ENCODE results near the gene BIRC7. TPM values are rescaled to one million over a fixed set of nuclear protein-coding genes. Genes with fewer than 3 reads are reported as not detected.

Gene BIRC7
- total RNA-seq, 1 donor from 2014 or later = 1.2 TPM

GRCh38 chr20:63192721-63193120 is 43.0 kb upstream of the BIRC7 start:
- TF ChIP-seq CTCF (conservative IDR thresholded peaks at IDR 0.05) = no peak
- Mint-ChIP-seq H3K27me3 (peaks cover 3% of the 10 kb centered on the region), H3K27ac (no peak overlapping the region), H3K36me3 (peaks cover 20% of the 10 kb centered on the region), H3K4me1 (ENCODE audit: unreplicated experiment) (peaks cover 7% of the 10 kb centered on the region), H3K4me3 (no peak overlapping the region), H3K9me3 (no peaks in the 10 kb centered on the region)
- DNase-seq (ENCODE audit: extremely low spot score, unreplicated experiment) = no peak

GRCh38 chr20:63194007-63194796 is 41.5 kb upstream of the BIRC7 start:
- Mint-ChIP-seq H3K27me3 (peaks cover 3% of the 10 kb centered on the region), H3K4me3 (no peak overlapping the region), H3K36me3 (peaks cover 28% of the 10 kb centered on the region), H3K9me3 (no peaks in the 10 kb centered on the region), H3K27ac (no peak overlapping the region), H3K4me1 (ENCODE audit: unreplicated experiment) (peaks cover 19% of the 10 kb centered on the region)
- no peak for TF ChIP-seq CTCF (conservative IDR thresholded peaks at IDR 0.05)
- no peak for DNase-seq (ENCODE audit: extremely low spot score, unreplicated experiment)

- TF ChIP-seq CTCF (conservative IDR thresholded peaks at IDR 0.05) = no peak
Observed at GRCh38 chr20:63194797-63195173, 40.9 kb upstream of the BIRC7 start.

GRCh38 chr20:63196768-63197470 is 38.8 kb upstream of the BIRC7 start:
- peaks cover 19% of the 10 kb centered on the region for H3K4me1 Mint-ChIP-seq (ENCODE audit: unreplicated experiment)

More at GRCh38 chr20:63194797-63195173, 40.9 kb upstream of the BIRC7 start:
- Mint-ChIP-seq H3K27me3 (no peaks in the 10 kb centered on the region), H3K9me3 (no peaks in the 10 kb centered on the region), H3K27ac (no peak overlapping the region), H3K36me3 (peaks cover 28% of the 10 kb centered on the region), H3K4me3 (no peak overlapping the region), H3K4me1 (ENCODE audit: unreplicated experiment) (peaks cover 19% of the 10 kb centered on the region)
- no peak for DNase-seq (ENCODE audit: extremely low spot score, unreplicated experiment)

GRCh38 chr20:63198606-63199005 is 37.1 kb upstream of the BIRC7 start:
- no peaks in the 10 kb centered on the region for H3K27me3 Mint-ChIP-seq
- no peak overlapping the region for H3K4me3 Mint-ChIP-seq
- no peaks in the 10 kb centered on the region for H3K9me3 Mint-ChIP-seq
- H3K27ac Mint-ChIP-seq = no peak overlapping the region
- H3K36me3 Mint-ChIP-seq = peaks cover 34% of the 10 kb centered on the region
- TF ChIP-seq CTCF (conservative IDR thresholded peaks at IDR 0.05) = no peak
- DNase-seq (ENCODE audit: extremely low spot score, unreplicated experiment) = no peak
- peaks cover 19% of the 10 kb centered on the region for H3K4me1 Mint-ChIP-seq (ENCODE audit: unreplicated experiment)

More at GRCh38 chr20:63196768-63197470, 38.8 kb upstream of the BIRC7 start:
- no peaks in the 10 kb centered on the region for H3K9me3 Mint-ChIP-seq
- H3K27me3 Mint-ChIP-seq = no peaks in the 10 kb centered on the region
- no peak overlapping the region for H3K4me3 Mint-ChIP-seq
- no peak for TF ChIP-seq CTCF (conservative IDR thresholded peaks at IDR 0.05)
- peaks cover 34% of the 10 kb centered on the region for H3K36me3 Mint-ChIP-seq
- no peak overlapping the region for H3K27ac Mint-ChIP-seq
- no peak for DNase-seq (ENCODE audit: extremely low spot score, unreplicated experiment)
